OCI-LY3 (cell line): ENCODE data around the gene EXOC4.

Experiments
- H2AFZ ChIP-seq: fragments of 200-600, 300-600 bp; shearing (Covaris generic); 2 replicates; pipeline ENCODE4 v1.6.0; 2014; ENCODE audit warnings: antibody characterized with exemption, low read depth, low read length
- H3K27ac ChIP-seq: fragments of 200-600, 300-600 bp; sonication (generic); 2 replicates; pipeline ENCODE4 v1.5.1; 2014; ENCODE audit warnings: mild to moderate bottlenecking, low read length, moderate library complexity, mixed read lengths
- H3K27me3 ChIP-seq: fragments of 200-600, 300-600 bp; sonication (generic); 2 replicates; pipeline ENCODE4 v1.6.1; 2014; ENCODE audit warnings: low read depth, low read length, mixed read lengths
- H3K36me3 ChIP-seq: fragments of 200-600, 300-600 bp; sonication (generic); replicated peaks from 2 replicates; pipeline ENCODE3; 2014; ENCODE audit warnings: low read depth, low read length, mixed read lengths
- H3K4me1 ChIP-seq: fragments of 300-600, 200-600 bp; sonication (generic); 2 replicates; pipeline ENCODE4 v1.6.1; 2014; ENCODE audit warnings: low read length, mixed read lengths
- H3K4me2 ChIP-seq: fragments of 200-600, 300-600 bp; sonication (generic); 2 replicates; pipeline ENCODE4 v1.6.1; 2014; ENCODE audit warnings: low read length, mixed read lengths
- H3K4me3 ChIP-seq: fragments of 300-600, 200-600 bp; sonication (generic); 2 replicates; pipeline ENCODE4 v1.5.1; 2014; ENCODE audit warnings: antibody characterized with exemption, mild to moderate bottlenecking, low read length, moderate library complexity
- H3K79me2 ChIP-seq: fragments of 300-600, 200-600 bp; shearing (Covaris generic); 2 replicates; pipeline ENCODE4 v1.6.1; 2014; ENCODE audit warnings: mild to moderate bottlenecking, low read length, mixed read lengths
- H3K9ac ChIP-seq: fragments of 300-600, 200-600 bp; shearing (Covaris generic); 2 replicates; pipeline ENCODE4 v1.6.0; 2014; ENCODE audit warnings: mild to moderate bottlenecking, low read length, moderate library complexity
- H3K9me3 ChIP-seq: fragments of 200-600, 300-600 bp; shearing (Covaris generic); 2 replicates; pipeline ENCODE4 v1.6.1; 2014; ENCODE audit warnings: low read length, mixed read lengths; ENCODE audit not compliant: insufficient read depth
- H4K20me1 ChIP-seq: fragments of 200-600, 300-600 bp; sonication (generic); 2 replicates; pipeline ENCODE4 v1.6.1; 2016; ENCODE audit warnings: low read length, mixed read lengths; ENCODE audit not compliant: insufficient read depth
- EZH2phosphoT487 ChIP-seq: fragments of 200-600 bp; shearing (Covaris generic); IDR thresholded peaks from 2 replicates; pipeline ENCODE4 v1.6.1; 2018; ENCODE audit warnings: antibody characterized with exemption, mixed run types, low read depth
- TF ChIP-seq, protein P1 (sequence below): fragments of 200-600, 300-600 bp; sonication (generic); IDR thresholded peaks from 2 replicates; pipeline ENCODE4 v1.5.1; 2014; ENCODE audit warnings: antibody characterized with exemption, low read length, low read depth

The EXOC4 gene

DNA sequence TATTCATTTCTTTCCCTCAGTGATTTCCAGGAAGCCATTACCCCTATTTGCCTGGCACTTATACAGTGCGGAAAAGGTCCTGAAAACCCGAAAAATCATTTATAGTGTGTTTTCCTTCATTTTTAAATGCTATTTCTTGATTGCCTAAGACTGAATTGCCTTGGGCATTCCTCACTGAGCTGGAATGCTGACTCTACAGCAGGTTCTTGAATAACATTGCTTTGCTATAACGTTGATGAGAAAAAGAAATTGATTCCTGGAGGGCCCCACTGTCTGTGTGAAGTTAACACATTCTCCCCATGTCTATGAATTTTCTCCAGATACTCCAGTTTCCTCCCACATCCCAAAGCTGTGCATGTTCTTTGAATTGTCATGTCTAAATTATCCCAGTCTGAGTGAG lies 308.5 kb downstream of the EXOC4 start:
- H3K4me1 ChIP-seq = no peaks in the 10 kb centered on the region
- no peak for TF ChIP-seq EZH2phosphoT487
- TF ChIP-seq, protein P1, sequence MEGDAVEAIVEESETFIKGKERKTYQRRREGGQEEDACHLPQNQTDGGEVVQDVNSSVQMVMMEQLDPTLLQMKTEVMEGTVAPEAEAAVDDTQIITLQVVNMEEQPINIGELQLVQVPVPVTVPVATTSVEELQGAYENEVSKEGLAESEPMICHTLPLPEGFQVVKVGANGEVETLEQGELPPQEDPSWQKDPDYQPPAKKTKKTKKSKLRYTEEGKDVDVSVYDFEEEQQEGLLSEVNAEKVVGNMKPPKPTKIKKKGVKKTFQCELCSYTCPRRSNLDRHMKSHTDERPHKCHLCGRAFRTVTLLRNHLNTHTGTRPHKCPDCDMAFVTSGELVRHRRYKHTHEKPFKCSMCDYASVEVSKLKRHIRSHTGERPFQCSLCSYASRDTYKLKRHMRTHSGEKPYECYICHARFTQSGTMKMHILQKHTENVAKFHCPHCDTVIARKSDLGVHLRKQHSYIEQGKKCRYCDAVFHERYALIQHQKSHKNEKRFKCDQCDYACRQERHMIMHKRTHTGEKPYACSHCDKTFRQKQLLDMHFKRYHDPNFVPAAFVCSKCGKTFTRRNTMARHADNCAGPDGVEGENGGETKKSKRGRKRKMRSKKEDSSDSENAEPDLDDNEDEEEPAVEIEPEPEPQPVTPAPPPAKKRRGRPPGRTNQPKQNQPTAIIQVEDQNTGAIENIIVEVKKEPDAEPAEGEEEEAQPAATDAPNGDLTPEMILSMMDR = no peak
- no peaks in the 10 kb centered on the region for H3K27me3 ChIP-seq
- H3K4me3 ChIP-seq = no peak overlapping the region
- no peak overlapping the region for H3K4me2 ChIP-seq
- no peak overlapping the region for H2AFZ ChIP-seq
- H4K20me1 ChIP-seq = no peaks in the 10 kb centered on the region
- H3K9ac ChIP-seq = no peak overlapping the region
- no peak overlapping the region for H3K27ac ChIP-seq
- H3K79me2 ChIP-seq = no peaks in the 10 kb centered on the region
- H3K36me3 ChIP-seq = no peaks in the 10 kb centered on the region
- H3K9me3 ChIP-seq = no peaks in the 10 kb centered on the region

DNA sequence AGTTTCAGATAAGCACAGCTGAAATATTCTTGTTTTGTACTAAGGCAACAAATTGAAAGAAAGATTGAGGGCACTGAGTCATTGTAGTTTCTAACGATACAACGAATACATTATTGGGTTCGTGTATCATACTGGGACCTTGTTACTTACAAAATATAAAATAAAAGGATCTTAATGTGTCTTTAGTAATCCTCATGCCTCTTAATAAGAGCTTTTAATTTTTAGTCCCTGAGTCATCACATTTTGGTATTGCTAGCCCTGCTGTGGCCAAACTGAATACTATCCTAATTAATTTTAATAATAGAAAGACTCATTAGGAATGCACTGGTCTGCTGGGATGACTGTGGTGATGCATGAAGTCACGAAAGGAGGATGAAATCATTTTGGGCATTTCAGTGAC lies 309.7 kb downstream of the EXOC4 start:
- Histone ChIP-seq H3K4me2 (no peak overlapping the region), H3K9me3 (no peaks in the 10 kb centered on the region)
- TF ChIP-seq, protein P1 = no peak

DNA sequence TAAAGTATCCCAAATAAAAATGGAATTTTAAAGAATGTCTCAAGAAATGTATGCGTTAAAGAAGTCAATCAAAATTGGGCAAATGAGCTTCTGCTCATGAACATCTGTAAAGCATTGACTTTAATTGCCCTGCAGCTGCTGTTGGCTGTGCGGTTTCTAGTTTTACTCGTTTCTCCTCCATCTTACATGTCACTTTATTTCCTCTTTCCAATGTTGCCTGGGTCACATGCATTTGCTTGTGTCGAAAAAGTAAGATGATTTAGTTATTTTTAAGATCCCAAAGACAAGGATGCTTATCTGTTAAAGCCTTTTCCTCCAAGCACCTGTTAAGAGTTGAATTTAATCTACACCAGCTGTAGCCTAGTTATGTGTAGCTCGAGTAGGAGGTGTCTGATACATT lies 310.4 kb downstream of the EXOC4 start:
- Histone ChIP-seq H3K9ac (no peak overlapping the region), H3K27ac (no peak overlapping the region), H3K36me3 (no peaks in the 10 kb centered on the region), H3K27me3 (no peaks in the 10 kb centered on the region), H2AFZ (no peak overlapping the region), H4K20me1 (no peaks in the 10 kb centered on the region), H3K4me1 (no peaks in the 10 kb centered on the region), H3K9me3 (no peaks in the 10 kb centered on the region), H3K4me2 (no peak overlapping the region), H3K4me3 (no peak overlapping the region), H3K79me2 (no peaks in the 10 kb centered on the region)
- TF ChIP-seq EZH2phosphoT487 = no peak
- TF ChIP-seq, protein P1 = no peak

More for the DNA sequence above, 309.7 kb downstream of the EXOC4 start:
- H3K9ac ChIP-seq = no peak overlapping the region
- H4K20me1 ChIP-seq = no peaks in the 10 kb centered on the region
- no peak overlapping the region for H3K27ac ChIP-seq
- H3K4me1 ChIP-seq = no peaks in the 10 kb centered on the region
- no peak overlapping the region for H2AFZ ChIP-seq
- H3K4me3 ChIP-seq = no peak overlapping the region
- H3K27me3 ChIP-seq = no peaks in the 10 kb centered on the region
- no peaks in the 10 kb centered on the region for H3K79me2 ChIP-seq
- H3K36me3 ChIP-seq = no peaks in the 10 kb centered on the region

DNA sequence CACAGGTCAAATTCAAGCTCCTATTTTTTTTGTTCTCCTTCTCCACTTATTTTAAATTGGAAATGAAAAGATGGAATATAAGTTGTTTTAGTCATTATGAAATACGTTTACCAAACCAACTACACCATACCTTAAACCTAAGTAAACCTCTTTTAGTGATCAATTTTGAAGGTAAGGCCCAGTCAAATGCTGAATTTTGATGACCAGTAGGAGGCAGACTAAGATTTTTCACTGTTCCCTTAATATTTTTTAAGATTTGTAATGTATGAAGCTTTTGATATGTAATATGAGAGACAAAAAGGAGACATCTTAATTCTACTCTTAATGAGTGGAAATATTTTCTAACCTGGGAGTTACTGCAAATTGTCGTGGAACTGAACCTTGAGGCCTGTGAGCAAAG lies 311.6 kb downstream of the EXOC4 start:
- no peak overlapping the region for H3K27ac ChIP-seq
- no peaks in the 10 kb centered on the region for H3K36me3 ChIP-seq
- H3K4me2 ChIP-seq = no peak overlapping the region
- H4K20me1 ChIP-seq = no peaks in the 10 kb centered on the region
- no peak overlapping the region for H3K9ac ChIP-seq
- H2AFZ ChIP-seq = no peak overlapping the region
- TF ChIP-seq EZH2phosphoT487 = no peak
- TF ChIP-seq, protein P1 = peak; percentile 40; the same call in 1 of the 2 replicates
- no peak overlapping the region for H3K4me3 ChIP-seq
- no peaks in the 10 kb centered on the region for H3K79me2 ChIP-seq
- H3K4me1 ChIP-seq = no peaks in the 10 kb centered on the region
- H3K27me3 ChIP-seq = no peaks in the 10 kb centered on the region
- H3K9me3 ChIP-seq = no peaks in the 10 kb centered on the region
